Urothelium cell line (cell line): Measurements from ENCODE around the gene PDPN.
"Not testable (repeated sequence)": the region's sequence is repeated elsewhere in the genome, so short reads cannot be mapped to it uniquely, and the experiment has no call there.

Experiments used
- DNase-seq: peaks from one replicate; pipeline ENCODE4 v3.0.0; 2011; ENCODE audit warnings: low spot score, mixed read lengths
- FAIRE-seq: peaks from 2 replicates; lab custom pipeline; 2011; peaks lifted over from hg19 to GRCh38; lab: Jason Lieb, UNC

Gene PDPN, protein sequence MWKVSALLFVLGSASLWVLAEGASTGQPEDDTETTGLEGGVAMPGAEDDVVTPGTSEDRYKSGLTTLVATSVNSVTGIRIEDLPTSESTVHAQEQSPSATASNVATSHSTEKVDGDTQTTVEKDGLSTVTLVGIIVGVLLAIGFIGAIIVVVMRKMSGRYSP

DNA sequence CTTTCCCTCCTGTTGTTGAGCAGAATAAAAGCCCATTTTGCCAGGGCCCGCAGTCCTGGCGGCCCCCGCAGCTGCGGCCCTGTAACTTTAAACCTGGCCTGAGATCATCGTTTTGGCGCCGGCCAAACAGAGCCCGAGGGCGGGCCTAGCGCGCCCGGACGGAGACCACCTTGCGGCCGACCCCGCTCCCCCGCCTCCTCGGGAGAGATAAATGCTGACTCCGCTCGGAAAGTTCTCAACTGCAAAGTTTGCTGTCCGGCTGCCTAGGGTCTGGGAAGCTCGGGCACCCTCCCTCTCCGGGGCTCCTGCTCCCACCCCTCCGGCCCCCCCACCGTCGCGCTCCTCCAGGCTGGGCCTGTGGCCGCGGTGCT is at the start of gene PDPN:
TSS of gene PDPN (plus strand) at position 238 of the 371 bp plus-strand sequence. CDS start 202 bp downstream, outside the sequence.
- no peak for FAIRE-seq
- peak; percentile 63 for DNase-seq

DNA sequence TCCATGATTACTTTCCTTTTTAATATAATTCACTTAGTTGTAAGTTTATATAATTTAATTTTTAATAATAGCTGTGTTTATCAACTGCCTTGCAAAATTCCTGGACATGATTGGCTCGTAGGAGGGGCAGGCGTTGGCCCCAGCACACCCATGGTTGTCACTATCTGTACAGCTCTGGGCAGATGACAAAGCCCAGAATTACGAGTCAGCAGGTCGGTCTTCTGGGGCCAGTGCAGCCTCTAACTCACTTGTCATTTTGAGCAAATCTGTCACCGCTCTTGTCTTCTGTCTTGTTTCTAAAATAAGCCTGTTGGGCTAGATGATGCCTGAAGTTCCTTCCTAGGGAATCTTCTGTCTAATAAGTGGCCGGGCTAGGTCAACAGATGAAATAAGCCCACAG is 48.4 kb upstream of the PDPN start:
- DNase-seq: no peak
- FAIRE-seq: no peak

DNA sequence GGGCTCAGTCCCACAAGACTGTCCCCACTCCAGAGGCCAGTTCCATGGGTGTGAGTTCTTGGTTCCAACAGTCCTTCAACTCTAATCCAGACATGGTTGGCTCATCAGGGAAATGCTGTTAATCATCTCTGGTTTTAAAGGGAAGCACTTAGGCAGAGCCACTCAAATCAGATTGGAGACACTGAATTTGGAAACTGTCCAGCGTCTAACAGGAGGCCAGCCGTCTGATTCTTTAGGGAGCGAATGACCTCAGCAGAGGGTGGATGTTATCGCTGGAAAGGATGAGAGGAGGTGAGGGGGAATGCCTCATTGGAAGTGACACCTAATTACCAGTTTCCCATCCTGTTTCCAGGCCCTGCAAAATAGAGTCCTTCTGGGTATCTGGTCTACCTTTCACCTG is 47.1 kb upstream of the PDPN start:
- FAIRE-seq: no peak
- no peak for DNase-seq

DNA sequence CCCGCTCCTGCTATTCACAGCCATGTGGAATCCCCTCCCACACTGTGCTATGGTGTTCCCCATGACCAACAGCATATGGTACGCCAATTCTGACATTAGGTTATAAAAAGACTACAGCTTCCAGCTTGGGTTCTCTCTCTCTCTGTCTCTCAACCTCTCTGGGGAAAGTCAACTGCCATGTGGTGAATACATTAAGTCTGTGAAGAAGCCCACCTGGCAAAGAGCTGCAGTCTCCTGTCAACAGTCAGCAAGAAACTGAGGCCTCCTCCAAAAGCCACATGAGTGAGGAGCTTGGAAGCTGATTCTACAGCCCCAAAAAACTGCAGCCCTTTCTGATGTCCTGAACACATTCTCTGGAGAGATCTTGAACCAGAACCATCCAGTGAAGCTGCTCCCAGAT is 44.8 kb upstream of the PDPN start:
- no peak for DNase-seq
- no peak for FAIRE-seq

DNA sequence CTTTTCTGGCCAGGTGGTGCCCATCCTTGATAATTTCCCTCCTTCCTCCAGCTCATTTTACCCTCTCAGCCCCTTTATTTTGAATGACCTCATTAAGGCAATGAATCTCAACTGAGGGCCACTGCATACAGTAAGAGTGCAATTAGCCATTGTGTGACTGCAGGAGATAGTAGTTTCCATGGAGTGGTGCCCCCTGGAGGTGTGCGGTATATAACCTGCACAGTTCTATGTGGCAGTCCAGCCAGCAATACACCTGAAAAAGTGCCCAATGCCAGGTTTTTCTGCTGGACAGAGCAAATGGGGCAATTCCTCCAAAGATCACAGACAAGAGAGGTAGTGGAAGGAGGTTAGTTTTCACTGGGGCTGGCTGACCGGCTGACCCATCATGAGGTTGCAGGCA is 43.9 kb upstream of the PDPN start:
- FAIRE-seq: no peak

DNA sequence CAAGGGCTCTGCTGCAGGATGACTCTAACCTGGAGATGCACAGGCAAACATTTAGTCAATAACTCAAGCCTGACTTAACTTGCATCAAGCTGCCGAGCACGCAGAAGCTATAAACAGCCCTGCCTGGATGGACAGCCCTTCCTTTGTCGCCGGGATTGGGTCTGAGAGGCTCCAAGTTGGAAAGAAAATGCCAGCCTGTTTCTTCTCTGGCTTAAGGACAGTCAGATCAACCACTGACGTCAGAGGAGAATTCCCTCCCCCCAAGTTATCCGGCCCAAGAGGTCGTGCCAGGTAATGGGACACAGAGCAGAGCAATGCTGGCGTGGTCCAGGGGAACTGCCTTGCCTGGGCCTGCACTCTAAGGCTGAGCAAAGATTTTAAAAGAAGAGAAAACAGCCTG is 42.8 kb upstream of the PDPN start:
- DNase-seq (no peak), FAIRE-seq (no peak)

More for the DNA sequence above, 43.9 kb upstream of the PDPN start:
- no peak for DNase-seq

DNA sequence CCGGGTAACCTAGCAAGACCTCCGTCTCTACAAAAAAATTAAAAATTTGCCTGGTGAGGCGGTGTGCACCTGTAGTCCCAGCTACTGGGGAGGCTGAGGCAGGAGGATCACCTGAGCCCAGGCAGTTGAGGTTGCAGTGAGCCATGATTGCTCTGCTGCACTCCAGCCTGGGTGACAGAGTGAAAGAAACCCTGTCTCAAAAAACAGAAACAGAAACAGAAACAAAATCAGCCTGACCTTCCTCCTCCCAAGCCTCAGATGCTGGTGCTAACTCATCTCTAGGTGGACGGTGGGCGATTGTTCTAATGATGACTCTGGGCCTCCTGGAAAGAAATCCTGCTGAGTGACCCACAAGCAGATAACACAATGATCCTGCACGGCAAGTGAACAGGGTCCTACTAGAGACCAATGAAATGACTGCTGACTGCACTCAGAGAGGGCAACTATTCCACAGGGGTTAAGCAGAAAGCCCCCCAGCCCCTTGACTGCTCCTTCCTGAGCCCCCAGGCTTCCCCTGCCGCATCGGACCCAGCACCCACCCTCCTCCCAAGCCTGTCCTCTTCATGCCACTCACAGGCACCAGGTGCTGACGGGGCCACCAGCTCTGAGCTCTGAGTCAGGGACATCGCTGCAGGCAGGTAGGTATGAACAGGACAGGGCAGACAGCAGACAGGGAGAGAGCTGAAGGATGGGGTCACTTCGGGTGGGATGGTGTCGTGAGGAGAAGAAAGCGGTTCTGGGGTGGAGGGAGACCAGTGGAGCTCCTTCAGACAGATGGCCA is 42.0 kb upstream of the PDPN start:
- no peak for FAIRE-seq
- no peak for DNase-seq

DNA sequence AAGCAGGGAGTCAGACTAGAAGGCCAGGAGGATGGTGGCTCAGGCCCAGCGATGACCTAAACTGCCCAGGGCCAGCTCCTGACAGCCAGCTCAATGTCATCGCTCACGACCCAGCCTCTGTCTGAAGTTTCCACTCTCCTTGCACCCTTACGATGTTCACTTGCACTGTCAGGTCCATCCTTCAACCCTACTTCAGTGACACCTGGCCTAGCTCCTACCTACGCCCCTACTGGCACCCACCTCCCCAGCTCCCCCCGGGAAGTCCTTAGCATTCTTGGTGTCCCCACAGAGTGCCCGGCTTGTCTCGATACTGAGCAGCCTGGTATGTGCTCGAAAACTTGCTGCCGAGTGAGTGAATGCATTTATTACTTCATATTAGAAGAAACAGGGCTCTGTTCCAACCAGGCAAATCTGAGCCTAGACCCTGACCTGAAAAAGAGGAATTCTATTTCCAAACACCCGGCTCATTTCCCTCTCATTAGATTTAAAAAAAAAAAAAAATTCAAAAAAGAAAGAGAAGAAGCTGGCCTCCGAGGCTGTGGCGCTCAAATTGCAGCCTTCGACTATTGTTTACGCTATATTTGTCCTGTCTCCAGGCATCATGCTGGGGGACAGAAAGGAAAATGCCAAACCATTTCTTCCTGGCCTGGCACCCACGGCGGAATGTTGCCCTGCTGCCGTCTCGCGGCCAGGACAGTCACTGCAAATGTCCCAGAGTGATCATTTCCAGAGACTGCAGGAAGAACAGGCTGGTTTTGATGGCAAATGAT is 40.0 kb upstream of the PDPN start:
- peak; percentile 63 for DNase-seq
- FAIRE-seq: no peak

DNA sequence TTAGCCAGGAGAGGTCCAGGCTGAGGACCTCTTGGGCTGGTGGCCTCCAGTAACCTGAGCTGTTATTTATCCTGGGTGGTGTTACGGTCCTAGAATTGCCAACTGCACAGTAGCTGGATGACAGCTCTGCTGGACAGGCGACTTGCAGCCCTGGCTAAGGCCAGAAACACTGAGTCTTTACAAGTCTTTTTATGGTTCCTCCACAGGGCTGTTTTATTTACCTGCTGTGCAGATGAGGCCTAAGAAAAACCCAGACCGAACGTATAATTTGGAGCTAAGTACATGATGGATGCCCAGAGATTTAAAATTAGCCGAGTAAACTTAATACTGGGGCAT is 39.4 kb upstream of the PDPN start:
- DNase-seq: no peak
- no peak for FAIRE-seq

DNA sequence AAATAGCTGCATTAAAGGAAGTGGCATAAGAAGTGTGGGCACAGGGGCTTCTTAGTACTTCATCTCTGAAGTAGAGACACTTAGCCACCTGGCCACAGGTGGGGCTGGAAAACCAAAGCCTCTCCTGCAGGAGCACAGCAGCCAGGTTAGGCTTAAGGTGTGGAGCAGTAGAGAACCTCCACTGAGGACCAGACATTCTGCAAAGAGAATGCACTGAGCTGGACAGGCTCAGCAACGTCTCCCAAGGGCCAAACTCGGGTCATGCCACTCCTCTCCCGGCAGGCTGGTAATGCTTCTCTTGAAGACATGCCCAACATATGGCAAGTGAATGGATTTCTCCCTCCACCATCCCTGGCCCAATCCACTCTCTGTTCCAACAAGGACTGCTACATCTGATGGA is 36.8 kb upstream of the PDPN start:
- DNase-seq (no peak), FAIRE-seq (no peak)

DNA sequence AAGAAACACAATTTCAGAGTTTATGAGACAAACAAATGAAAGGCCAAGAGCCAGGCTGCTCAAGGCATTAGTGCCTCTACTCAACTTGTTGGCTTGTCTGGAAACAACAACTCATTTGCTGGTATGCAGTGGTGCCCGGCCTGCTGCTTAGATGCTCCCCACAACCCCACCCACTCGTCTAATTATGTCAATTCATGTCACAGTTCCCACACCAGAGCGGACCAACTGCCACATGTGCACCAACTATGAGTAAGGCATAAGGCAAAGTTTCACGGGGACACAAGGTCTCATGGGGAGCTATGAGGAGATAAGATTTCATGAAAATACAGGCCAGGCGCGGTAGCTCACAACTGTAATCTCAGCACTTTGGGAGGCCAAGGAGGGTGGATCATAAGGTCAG is 35.4 kb upstream of the PDPN start:
- FAIRE-seq: no peak
- DNase-seq: no peak

DNA sequence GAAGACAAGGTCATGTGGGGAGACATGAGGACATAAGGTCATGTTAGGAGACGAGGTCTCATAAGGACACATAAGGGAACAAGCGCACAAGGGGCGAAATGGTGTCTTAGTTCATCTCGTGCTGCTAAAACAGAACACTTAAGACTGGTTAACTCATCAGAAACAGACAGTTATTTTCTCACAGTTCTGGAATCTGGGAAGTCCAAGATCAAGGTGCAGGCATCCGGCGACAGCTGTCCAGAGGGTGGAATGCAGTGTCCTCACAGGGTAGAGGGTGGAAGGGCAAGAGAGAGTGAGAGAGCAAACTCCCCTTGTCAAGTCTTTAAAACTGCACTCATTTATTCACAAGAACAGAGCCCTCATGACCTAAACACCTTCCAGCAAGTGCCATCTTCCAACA is 34.6 kb upstream of the PDPN start:
- FAIRE-seq: no peak
- no peak for DNase-seq

DNA sequence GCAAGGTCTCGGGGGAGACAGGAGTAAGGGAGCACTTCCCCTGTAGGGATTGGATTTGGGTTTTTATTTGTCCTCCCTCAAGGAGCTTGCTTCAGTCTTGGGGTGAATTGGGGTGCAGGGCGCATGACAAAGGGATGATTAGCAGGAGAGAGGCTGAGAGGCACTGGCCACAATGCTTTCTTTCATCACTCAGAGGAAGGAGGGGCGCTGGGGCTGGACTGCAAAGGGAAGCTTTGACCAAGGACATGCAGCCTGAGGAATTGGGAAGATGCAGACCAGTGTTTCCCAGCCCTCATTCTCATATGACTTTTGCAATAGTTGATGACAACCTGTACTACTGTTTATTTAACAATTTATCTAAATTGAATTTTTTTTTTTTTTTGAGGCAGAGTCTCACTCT is 34.1 kb upstream of the PDPN start:
- DNase-seq (no peak), FAIRE-seq (no peak)

DNA sequence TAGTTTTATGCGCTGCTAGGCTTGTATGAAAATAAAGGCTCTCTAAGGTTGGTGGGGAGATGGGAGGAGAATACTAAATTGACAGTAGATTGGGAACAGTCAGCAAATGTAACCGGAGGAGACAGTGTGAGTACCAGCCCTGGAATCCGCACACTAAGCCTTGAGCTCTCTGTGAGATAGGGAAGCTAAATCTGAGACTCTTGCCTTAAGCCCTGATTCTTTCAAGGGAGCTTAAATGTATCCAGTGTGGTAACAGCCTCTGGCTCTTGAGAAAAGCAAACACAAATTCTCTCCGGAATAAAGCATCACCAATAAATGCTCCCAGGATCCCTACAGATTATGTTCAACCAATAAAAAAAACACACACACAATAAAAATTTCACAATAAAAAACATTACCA is 33.0 kb upstream of the PDPN start:
- FAIRE-seq (no peak), DNase-seq (no peak)

DNA sequence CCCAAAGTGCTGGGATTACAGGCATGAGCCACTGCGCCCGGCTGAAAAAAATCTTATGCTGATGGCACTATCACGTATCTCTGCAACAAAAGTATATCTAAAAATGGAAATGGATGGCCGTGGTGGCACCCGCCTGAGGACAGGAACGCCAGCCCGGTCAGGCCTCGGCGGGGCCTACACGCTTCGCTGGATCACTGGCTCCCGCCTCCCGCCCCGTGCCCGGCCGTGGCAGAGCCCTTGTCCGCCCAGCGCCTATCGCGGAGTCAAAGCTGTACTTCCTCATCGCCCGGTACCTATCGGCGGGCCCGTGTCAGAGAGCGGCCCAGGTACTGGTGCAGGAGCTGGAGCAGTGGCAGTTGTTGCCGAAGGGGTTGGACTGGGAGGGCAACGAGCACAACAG is 28.8 kb upstream of the PDPN start:
- no peak for DNase-seq
- FAIRE-seq: no peak

DNA sequence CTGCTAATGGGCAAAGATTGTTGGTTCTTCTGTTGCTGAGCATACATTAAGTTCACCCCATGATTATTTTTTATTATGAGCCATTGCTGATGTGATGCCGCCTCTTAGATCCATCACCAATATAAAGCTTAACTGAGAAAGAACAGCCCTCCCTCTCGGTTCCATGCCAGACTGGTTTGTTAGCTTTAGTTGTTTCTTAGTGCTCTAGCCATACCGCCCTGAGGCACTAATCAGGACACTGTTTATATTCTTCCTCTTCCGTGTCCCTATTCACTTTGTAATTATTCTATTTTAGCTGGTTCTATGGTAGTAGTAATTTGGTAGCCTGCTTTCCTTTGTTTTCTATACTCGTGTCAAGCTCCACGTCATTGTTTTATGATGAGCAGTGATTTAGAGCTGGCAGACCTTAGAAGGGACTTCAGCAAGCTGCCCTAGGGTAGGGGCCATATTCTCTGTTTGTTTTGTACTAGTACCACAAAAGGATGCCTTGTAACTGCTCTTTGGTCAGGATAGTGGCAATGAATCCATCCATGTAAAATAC is 27.3 kb upstream of the PDPN start:
- DNase-seq (no peak), FAIRE-seq (no peak)

DNA sequence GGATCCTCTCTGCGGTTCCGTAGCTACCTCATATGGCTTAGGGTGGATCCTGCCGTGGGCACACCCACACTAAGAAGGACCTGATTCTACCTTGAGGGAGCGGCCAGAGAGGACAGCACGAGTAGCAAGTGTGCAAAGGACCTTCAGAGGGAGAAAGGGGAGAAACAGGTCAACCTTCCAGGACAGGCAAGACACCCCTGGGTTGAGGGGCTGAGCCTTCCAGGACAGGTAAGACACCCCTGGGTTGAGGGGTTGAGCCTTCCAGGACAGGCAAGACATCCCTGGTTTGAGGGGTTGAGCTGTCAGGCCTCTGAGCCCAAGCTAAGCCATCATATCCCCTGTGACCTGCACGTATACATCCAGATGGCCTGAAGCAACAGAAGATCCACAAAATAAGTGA is 23.1 kb upstream of the PDPN start:
- DNase-seq (no peak), FAIRE-seq (no peak)

DNA sequence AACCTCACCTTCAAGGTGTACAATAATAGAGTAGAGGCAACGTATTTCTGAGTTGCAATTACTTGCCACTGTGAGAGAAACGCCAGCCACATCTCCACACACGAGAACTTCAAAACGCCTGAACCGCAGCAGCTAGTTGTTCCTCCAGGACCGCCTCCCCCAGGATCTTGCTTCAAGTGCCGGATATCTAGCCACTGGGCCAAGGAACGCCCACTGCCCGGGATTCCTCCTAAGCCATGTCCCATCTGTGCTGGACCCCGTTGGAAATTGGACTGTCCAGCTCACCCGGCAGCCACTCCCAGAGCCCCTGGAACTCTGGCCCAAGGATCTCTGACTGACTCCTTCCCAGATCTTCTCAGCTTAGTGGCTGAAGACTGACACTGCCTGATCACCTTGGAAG is 20.7 kb upstream of the PDPN start:
- not testable (repeated sequence) for FAIRE-seq, DNase-seq

DNA sequence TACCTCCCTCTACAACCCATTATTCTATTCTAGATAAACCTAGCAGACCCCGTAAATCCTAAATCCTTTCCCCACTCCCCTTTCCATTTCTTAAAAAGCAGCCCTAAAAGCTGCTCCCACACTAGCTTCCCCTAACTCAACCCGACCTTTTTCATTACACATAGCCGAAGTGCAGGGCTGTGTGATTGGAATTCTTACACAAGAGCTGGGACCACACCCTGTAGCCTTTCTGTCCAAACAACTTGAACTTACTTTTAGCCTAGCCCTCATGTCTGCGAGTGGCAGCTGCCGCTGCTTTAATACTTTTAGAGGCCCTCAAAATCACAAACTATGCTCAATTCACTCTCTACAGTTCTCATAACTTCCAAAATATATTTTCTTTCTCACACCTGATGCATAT is 19.6 kb upstream of the PDPN start:
- no peak for FAIRE-seq

DNA sequence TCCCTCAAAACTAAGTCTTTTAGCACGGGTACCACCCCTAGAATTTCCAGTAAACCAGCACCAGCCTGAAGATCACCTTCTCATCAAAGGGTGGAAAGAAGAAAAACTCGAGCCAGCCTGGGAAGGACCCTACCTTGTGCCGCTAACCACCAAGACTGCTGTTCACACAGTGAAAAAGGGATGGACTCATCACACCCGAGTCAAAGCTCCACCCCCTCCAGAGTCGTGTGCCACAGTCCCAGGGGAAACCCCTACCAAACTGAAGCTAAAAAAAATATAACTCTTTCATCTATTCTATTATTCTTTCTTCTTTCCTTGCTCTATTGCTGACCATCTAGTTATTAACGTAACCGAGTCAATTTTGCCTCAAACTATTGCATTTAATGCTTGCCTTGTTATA is 13.2 kb upstream of the PDPN start:
- not testable (repeated sequence) for FAIRE-seq

More for the DNA sequence above, 19.6 kb upstream of the PDPN start:
- DNase-seq: no peak

DNA sequence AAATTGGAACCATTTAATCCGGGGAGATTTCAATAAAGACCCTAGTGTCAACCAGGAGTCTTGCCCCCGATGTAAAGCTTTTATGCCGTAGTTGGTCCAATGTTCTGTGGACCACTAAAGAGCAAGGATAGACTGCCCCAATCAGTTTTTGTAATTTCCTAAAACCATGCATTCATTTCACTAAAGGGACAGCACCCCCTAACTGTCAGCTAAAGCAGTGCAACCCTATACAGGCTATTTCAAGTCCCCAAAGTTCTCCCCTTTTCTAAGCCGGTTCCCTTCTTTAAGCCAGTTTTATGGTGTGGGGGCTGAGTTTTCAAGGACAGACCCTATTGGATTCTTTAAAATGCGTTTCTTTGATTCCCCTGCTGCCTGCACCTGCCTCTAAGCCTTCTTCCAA is 12.7 kb upstream of the PDPN start:
- no peak for FAIRE-seq
- DNase-seq: no peak

More for the DNA sequence above, 13.2 kb upstream of the PDPN start:
- DNase-seq: not testable (repeated sequence)

DNA sequence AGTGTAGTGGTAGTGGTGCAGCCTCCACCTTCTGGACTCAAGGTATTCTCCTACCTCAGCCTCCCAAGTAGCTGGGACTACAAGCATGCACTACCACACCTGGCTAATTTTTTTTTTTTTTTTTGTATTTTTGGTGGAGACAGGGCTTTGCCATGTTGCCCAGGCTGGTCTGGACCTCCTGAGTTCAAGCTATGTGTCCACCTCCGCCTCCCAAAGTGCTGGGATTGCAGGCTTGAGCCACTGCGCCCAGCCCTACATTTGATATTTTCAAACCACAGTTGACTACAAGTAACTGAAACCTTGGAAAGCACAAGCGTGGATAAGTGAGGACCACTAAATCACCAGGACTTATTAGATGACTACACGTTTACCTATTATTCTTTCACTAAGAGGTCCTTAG is 10.0 kb upstream of the PDPN start:
- no peak for FAIRE-seq
- no peak for DNase-seq
